Glutamatergic neuron (in vitro differentiated cells): Measurements from ENCODE around the gene EEF2K. TPM values are rescaled to one million over a fixed set of nuclear protein-coding genes. Genes with fewer than 3 reads are reported as not detected.
A peak's percentile ranks its signal among the peaks of the same experiment; 100 is the strongest.

Source experiments
- DNase-seq: peaks from one replicate; pipeline ENCODE4 v3.0.0; 2022
- H3K27ac Mint-ChIP-seq: one replicate; pipeline ENCODE4 v1.8.0; 2020; ENCODE audit warnings: mild to moderate bottlenecking, mixed read lengths, inconsistent platforms; ENCODE audit not compliant: unreplicated experiment
- H3K27me3 Mint-ChIP-seq: one replicate; pipeline ENCODE4 v1.8.0; 2020; ENCODE audit warnings: mild to moderate bottlenecking, moderate library complexity, mixed read lengths, inconsistent platforms; ENCODE audit not compliant: unreplicated experiment
- H3K36me3 Mint-ChIP-seq: one replicate; pipeline ENCODE4 v1.8.0; 2020; ENCODE audit warnings: mild to moderate bottlenecking, mixed read lengths, inconsistent platforms; ENCODE audit not compliant: unreplicated experiment
- H3K4me1 Mint-ChIP-seq: one replicate; pipeline ENCODE4 v1.8.0; 2020; ENCODE audit warnings: mild to moderate bottlenecking, low read depth, mixed read lengths, inconsistent platforms; ENCODE audit not compliant: unreplicated experiment
- H3K4me3 Mint-ChIP-seq: one replicate; pipeline ENCODE4 v1.8.0; 2020; ENCODE audit warnings: mild to moderate bottlenecking, mixed read lengths, inconsistent platforms; ENCODE audit not compliant: unreplicated experiment
- H3K9me3 Mint-ChIP-seq: one replicate; pipeline ENCODE4 v1.8.0; 2020; ENCODE audit warnings: mild to moderate bottlenecking, moderate library complexity, mixed read lengths, inconsistent platforms; ENCODE audit not compliant: unreplicated experiment
- total RNA-seq: library from RNA; stranded (reverse); fragmentation: NEBNext Ultra II Directional; extraction: Animal tissue kit (Norgen Biotek cat#: 25700); gene quantifications from one replicate; pipeline ENCODE4 v1.2.1, GENCODE V29; 2021; ENCODE audit not compliant: unreplicated experiment
- TF ChIP-seq, protein P1 (sequence below): fragments of 200-600 bp; sonication (generic); IDR thresholded peaks from one replicate; pipeline ENCODE4 v1.5.0; 2021; ENCODE audit not compliant: partially characterized antibody, unreplicated experiment

The EEF2K gene
- total RNA-seq, 1 donor from 2014 or later = 40.2 TPM

DNA sequence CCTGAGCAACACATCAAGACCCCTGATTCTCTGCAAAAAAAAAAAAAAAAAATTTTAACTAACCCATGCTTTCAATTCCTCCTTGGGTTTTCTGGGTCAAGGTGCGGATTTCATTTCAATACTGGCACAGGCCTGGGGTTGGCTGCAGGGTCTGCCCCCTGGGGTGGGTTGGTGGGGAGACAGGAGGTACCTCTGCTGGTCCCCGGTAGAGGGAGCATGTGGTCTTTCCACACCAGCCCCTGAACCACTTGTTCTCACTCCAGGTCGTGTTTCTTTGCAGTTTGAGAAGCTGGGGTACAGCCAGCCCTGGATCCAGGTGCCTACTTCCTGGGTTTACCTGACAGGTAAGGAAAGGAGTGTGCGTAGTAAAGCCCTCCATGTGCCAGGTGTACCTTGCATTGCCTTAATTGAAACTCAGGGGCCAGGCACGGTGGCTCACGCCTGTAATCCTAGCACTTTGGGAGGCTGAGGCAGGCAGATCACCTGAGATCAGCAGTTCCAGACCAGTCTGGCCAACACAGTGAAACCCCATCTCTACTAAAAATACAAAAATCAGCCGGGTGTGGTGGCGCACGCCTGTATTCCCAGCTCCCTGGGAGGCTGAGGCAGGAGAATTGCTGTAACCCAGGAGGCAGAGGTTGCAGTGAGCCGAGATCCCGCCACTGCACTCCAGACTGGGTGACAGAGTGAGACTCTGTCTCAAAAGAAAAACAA lies 22.0 kb upstream of the EEF2K start:
- Mint-ChIP-seq H3K36me3 (no peaks in the 10 kb centered on the region), H3K27me3 (peaks cover 4% of the 10 kb centered on the region), H3K4me1 (peaks cover 5% of the 10 kb centered on the region), H3K27ac (no peak overlapping the region), H3K9me3 (no peaks in the 10 kb centered on the region), H3K4me3 (no peak overlapping the region)
- DNase-seq = no peak
- TF ChIP-seq, protein P1, sequence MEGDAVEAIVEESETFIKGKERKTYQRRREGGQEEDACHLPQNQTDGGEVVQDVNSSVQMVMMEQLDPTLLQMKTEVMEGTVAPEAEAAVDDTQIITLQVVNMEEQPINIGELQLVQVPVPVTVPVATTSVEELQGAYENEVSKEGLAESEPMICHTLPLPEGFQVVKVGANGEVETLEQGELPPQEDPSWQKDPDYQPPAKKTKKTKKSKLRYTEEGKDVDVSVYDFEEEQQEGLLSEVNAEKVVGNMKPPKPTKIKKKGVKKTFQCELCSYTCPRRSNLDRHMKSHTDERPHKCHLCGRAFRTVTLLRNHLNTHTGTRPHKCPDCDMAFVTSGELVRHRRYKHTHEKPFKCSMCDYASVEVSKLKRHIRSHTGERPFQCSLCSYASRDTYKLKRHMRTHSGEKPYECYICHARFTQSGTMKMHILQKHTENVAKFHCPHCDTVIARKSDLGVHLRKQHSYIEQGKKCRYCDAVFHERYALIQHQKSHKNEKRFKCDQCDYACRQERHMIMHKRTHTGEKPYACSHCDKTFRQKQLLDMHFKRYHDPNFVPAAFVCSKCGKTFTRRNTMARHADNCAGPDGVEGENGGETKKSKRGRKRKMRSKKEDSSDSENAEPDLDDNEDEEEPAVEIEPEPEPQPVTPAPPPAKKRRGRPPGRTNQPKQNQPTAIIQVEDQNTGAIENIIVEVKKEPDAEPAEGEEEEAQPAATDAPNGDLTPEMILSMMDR = no peak

DNA sequence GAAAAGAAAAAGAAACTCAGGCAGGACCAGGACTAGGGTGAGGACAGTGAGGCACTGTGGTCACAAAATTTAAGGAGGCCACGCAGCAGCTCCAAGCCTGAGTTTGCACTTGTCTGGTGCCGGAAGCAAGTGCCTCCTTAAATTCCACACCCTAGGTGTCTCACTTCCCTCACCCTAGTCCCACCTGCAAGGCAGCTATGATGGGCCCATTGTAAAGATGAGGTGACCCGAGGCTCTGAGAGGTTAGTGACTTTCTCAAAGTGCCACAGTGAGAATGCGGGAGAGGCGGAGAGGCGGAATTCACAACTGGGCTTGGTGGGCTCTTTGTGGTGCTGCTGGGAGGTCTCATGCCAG lies 21.5 kb upstream of the EEF2K start:
- no peak for DNase-seq
- Mint-ChIP-seq H3K36me3 (no peaks in the 10 kb centered on the region), H3K4me1 (peaks cover 10% of the 10 kb centered on the region), H3K27me3 (peaks cover 2% of the 10 kb centered on the region), H3K27ac (no peak overlapping the region), H3K4me3 (no peak overlapping the region), H3K9me3 (peaks cover 3% of the 10 kb centered on the region)
- TF ChIP-seq, protein P1 = no peak

DNA sequence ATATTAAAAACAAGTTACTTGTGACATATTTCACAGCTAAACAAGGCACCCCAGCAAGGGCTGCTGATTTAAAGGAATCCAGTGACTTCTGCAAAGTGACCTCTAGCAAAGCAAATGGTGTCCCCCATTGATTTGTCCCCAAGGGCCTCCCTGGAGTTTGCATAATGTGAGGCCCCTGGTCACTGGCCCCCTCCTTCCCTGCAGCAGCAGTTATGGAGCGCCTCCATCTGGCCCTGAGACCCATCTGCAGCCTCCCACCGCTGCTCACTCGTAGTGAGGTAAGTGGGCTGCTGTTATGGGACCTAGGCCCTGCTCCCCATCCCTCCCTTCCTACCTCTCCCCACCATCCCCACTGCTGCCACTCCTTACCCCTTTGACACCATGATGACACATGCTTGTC lies 19.6 kb upstream of the EEF2K start:
- peaks cover 5% of the 10 kb centered on the region for H3K9me3 Mint-ChIP-seq
- no peak overlapping the region for H3K4me3 Mint-ChIP-seq
- peaks cover 12% of the 10 kb centered on the region for H3K4me1 Mint-ChIP-seq
- H3K27me3 Mint-ChIP-seq = peaks cover 2% of the 10 kb centered on the region
- H3K36me3 Mint-ChIP-seq = no peaks in the 10 kb centered on the region
- DNase-seq = peak; percentile 55
- TF ChIP-seq, protein P1 = peak; percentile 12
- H3K27ac Mint-ChIP-seq = no peak overlapping the region

DNA sequence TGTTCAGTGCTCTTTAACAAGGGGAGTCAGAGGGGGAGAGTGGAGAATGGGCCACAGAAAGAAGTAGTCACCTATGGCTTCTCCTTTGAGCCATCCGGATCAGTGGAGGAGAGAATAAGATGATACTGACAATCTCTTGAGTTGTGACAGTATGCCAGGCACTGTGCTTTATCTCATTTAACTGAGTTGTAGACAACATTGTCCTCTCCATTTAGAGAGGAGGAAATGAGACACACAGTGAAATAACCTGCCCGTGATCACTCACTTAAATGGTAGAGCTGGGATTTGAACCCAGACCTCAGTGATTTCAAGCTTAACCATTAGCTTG lies 17.8 kb upstream of the EEF2K start:
- peaks cover 12% of the 10 kb centered on the region for H3K4me1 Mint-ChIP-seq
- DNase-seq = no peak
- H3K27ac Mint-ChIP-seq = no peak overlapping the region
- H3K27me3 Mint-ChIP-seq = peaks cover 2% of the 10 kb centered on the region
- no peaks in the 10 kb centered on the region for H3K36me3 Mint-ChIP-seq
- H3K9me3 Mint-ChIP-seq = peaks cover 5% of the 10 kb centered on the region
- TF ChIP-seq, protein P1 = no peak
- H3K4me3 Mint-ChIP-seq = peak overlapping the region; percentile 2

DNA sequence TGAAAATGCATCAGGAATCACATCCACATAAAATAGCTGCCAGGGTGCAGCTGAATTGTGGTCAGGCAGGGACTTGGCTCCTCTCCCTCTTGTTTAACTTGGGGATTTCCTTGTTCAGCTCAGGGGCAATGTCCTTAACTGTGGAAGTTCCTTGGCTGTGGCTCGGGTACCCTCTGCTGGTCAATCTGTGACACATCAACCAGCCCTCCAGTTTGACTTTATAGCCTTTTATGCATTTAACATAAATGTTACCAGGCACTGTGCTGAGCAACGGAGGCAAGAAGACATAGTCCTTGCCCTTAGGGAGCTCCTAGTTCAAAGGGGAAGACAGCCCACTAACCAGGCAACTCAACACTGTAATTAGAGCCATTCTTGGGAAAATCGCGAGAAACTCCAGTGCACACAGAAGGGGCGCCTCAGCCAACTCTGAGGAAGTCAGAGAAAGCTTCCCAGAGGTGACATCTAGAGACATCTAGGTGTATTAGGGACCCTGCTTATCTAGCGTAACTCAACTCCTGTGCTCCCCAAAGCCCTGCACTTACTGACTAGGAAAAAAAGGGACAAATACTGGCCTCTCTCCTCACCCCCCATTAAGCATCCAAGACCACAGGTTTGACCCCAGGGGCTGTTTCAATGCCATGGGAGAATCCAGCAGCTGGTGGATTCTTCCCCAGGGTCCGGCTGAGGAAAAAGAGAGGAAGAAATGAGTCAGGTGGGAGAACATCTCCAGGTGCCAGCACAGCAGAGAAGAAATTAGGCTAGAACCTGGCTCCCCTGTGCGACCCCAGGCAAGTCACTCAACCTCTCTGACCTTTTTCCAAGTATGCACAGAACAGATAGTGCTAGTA lies 17.3 kb upstream of the EEF2K start:
- TF ChIP-seq, protein P1 = peak; percentile 70
- Mint-ChIP-seq H3K4me3 (peak overlapping the region; percentile 96), H3K9me3 (peaks cover 7% of the 10 kb centered on the region), H3K36me3 (no peaks in the 10 kb centered on the region), H3K27ac (peak overlapping the region; percentile 92), H3K4me1 (peaks cover 12% of the 10 kb centered on the region), H3K27me3 (peaks cover 2% of the 10 kb centered on the region)
- DNase-seq = peak; percentile 63
